EH (cell line): ENCODE measurements around the gene NUDCD3.

Source experiments
- DNase-seq: peaks from one replicate; pipeline ENCODE4 v3.0.0-alpha.2; 2015; ENCODE audit warnings: low read depth

NUDCD3 gene

GRCh38 chr7:44490351-44491200 lies at the start of gene NUDCD3:
Gene NUDCD3, minus strand, starts transcription at chr7:44490658. Its CDS starts 58 bp downstream, at chr7:44490600.
- DNase-seq = peak; percentile 82

GRCh38 chr7:44539669-44540506 lies 49.4 kb upstream of the NUDCD3 start:
- no peak for DNase-seq

DNA sequence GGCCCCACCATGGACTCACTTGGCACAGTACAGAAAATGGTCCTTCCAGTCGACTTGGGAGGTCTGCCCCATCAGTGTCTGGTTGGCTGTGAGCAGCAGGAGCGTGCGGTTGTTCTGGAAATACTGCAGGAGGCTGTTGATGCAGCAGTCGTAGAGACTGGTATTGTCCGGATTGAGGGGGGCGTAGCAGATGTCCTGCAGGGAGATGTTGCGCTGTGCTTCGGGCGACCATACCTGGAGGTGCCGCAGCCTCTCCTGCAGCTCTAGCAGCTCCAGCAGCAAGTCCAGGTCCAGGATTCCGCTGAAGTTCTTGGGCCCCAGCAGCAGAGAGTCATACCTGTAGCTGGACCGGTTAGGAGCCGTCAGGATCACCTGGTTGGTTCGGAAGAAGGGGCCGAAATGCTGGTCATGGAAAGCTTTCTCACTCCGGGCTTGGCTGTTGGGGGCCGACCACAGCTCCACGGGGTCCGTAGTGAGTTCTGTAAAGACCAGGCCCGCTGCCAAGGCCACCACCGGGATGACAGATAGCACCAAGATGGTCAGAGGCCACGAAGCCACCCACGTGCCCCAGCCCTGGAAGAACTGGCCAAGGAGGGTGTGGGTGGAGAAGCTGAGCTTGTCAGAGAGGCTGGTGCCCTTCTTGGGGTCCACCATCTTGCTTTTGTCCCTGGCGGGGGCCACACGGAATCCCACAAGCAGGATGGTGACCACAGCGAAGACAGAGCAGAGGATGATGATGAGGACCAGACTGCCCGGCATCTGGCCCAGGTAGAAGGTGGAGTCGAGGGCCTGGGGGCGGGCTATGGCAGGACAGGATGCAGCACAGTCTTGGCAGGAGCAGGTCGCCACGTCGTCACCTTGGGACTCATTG lies 48.6 kb upstream of the NUDCD3 start:
- DNase-seq = no peak

GRCh38 chr7:44538093-44538797 lies 47.8 kb upstream of the NUDCD3 start:
- no peak for DNase-seq

DNA sequence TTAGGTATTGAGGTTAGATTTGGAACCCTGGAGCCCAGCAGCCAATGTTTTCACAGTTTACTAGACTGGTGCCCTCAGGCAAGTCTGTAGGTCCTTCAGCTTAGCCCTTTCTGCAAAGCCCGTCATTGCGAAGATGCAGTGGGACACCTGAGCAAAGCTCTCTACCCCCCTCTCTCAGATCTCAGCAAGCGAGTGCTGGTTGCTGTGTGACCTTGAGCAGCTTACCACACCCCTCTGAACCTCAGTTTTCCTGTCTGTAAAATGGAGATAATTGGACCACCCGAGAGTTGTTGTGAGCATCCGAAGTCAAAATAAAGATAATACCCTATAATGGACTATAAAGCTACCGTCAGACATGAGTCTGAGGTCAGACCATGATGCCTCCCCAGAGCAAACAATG lies 47.0 kb upstream of the NUDCD3 start:
- no peak for DNase-seq

GRCh38 chr7:44536090-44536489 lies 45.6 kb upstream of the NUDCD3 start:
- no peak for DNase-seq

GRCh38 chr7:44535348-44536064 lies 45.0 kb upstream of the NUDCD3 start:
- no peak for DNase-seq

GRCh38 chr7:44534501-44534900 lies 44.0 kb upstream of the NUDCD3 start:
- peak; percentile 50 for DNase-seq

DNA sequence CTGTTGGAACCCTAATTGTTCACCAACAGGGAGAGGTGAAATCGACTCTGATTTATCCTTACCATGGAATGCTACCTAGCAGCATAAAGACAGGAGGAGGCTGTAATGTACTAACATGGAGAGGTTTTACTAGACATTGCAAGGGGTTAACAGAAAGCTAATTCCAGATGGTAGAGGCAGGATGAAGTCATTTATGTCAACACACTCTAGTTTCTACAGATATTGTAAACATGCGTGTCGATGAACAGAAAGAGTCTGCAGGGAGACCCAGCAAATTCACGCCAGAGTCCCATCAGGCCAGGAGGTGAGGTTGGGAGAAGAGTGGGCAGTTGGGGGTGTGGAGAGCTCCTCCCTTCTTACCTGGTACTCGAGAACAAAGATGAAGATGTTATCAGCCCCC lies 43.6 kb upstream of the NUDCD3 start:
- no peak for DNase-seq

- peak; percentile 25 for DNase-seq
Observed at GRCh38 chr7:44533301-44534055, 43.0 kb upstream of the NUDCD3 start.

DNA sequence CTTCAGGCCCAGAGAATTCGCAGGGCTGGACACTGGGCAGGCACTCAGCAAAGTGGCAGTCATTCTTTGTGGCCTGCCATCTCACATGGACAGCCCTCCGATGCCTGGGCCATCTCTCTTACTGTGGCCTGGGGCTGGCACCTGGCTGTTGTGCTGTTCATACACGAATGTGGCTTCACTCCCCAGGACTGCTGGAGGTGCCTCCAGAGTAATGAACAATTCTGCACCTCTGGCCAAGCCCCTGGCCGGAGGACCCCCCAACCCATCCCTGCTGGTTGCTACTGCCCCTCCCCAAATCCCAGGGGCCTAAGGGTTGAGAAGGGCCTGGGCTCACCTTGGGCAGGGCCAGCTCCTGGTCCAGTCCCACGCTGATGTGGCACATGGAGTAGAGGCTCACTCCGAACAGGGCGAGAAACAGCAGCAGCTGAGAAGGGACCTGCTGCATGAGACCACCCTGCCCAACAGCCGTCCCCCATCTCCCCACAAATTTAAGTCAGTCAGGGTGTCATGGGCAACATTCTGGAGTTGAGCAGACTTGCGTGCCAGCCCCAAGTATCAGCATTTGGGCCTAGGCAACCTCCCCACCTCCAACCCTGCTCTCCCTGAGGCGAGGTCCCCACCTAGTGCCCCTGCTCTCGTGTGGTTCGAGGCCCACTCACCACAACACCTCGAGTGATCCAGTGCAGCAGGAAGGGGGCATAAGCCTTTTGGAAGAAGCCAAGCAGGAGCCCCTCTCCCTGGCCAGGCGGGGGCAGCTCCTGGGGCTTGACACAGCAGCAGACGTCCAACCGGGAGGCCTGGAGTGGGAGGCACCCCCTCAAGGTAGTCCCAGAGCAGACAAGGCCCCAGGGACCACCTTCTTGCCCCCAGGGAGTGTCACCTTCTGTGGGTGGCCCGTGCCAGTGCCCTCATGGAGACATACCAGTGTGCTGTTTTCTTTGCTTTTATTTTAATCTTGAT lies 41.2 kb upstream of the NUDCD3 start:
- DNase-seq = no peak

- no peak for DNase-seq
Observed at GRCh38 chr7:44530990-44531389, 40.5 kb upstream of the NUDCD3 start.

DNA sequence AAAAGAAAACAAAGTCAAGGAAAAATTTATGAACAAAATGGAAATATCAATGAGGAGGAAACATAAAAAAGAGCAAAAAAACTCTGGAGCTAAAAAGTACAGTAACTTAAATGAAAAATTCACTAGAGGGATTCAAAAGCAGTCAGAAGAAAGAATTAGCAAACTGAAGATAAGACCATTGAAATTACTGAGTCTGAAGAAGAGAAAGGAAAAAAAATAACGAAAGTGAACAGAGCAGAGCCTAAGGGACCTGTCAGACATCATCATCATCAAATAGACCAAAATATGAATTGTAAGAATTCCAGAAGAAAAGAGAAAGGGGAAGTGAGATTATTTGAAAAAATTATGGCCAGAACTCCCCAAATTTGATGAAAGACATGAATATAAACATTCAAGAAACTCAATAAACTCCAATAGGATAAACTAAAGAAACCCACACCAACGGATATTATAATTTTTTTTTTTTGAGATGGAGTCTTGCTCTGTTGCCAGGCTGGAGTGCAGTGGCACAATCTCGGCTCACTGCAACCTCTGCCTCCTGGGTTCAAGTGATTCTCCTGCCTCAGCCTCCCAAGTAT lies 34.4 kb upstream of the NUDCD3 start:
- DNase-seq = no peak

GRCh38 chr7:44522315-44522714 lies 31.9 kb upstream of the NUDCD3 start:
- no peak for DNase-seq

DNA sequence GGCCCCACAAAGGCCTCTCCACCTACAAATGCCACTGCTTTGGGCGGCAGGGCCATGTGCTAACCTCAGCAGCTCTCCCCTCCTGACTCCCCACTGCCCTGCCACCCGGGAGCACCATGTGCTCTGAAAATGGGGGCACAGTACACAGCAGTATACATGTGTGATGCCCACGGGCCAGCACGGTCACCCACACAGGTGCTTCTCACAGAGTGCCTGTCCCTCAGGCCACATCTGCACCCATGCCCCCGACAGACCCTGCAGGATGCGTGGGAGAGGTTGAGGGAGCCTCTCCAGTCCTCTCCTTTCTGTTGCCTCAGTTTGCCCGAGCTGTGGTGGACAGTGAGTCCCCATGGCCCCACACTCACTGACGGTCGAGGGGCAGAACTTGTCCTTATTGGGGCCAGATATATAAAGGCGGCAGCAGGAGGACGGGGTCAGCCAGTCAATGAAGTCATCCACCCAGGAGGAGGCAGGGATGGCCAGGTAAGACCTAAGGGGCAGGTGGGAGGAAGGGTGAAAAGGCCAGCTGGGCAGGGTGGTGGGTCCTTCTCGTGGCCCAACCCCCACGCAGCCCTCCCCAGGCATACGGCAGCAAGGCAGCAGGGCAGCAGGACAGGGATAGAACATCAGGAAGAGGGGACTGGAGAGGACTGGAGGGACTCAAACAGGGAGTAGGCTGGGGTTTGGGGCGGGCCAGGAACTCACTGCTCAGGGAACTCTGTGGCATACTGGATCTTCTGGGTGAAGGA lies 31.1 kb upstream of the NUDCD3 start:
- no peak for DNase-seq

- DNase-seq = no peak
Observed at GRCh38 chr7:44520574-44520973, 30.1 kb upstream of the NUDCD3 start.

DNA sequence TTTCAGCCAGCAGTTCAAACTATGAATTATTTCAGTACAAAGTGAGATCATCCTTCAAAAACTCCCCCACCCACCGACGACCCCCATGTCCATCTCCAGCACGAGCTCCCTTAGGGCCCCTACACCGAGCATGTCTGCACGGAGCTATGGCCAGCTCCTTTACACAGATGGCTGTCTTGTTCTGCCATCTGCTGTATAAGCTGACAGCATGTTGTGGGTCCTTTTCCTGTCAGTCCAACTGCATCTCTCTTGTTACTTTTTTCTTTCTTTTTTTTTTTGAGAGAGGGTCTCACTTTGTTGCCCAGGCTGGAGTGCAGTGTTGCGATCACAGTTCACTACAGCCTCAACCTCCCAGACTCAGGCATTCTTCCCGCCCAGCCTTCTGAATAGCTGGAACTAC lies 29.1 kb upstream of the NUDCD3 start:
- no peak for DNase-seq

DNA sequence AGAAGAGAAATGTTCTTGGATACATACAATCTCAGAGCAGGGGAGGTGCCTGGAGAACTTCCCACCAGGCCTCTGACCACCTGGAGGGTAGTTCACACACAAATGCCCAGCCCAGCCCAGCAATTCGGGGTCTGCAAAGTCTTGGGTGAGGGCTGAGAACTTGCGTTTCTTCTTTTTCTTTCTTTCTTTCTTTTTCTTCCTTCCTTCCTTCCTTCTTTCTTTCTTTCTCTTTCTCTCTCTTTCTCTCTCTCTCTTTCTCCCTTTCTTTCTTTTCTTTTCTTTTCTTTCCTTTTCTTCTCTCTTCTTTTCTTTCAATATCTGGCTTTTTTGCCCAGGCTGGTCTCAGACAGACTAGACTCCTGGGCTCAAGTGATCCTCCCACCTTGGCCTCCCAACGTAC lies 28.3 kb upstream of the NUDCD3 start:
- DNase-seq = no peak
